ENCODE measurements around the gene DNAH7. TPM values are rescaled to one million over a fixed set of nuclear protein-coding genes. Genes with fewer than 3 reads are reported as not detected.

Gene DNAH7
- total and polyA plus RNA-seq, 2 of the 4 experiments (the other 2 are of a cell fraction), result 0.22 to 0.36 TPM

- Histone ChIP-seq H3K56ac (ENCODE audit: extremely low read depth, insufficient read depth, low read length) (no peak overlapping the region), H2AK5ac (ENCODE audit: low read depth, low read length) (no peak overlapping the region), H3K9ac (ENCODE audit: low read depth, low read length) (no peak overlapping the region), H4K20me1 (ENCODE audit: insufficient read depth, low read length) (no peaks in the 10 kb centered on the region), H2AK9ac (replicated peaks; ENCODE audit: low read depth, low read length, poor library complexity) (no peak overlapping the region), H3K23ac (ENCODE audit: low read depth, low read length) (no peak overlapping the region), H3K27me3 (ENCODE audit: control insufficient read depth, insufficient read depth, low read length) (no peaks in the 10 kb centered on the region), H3K4me3 (ENCODE audit: insufficient read depth, low read depth, low read length) (no peak overlapping the region), H4K8ac (ENCODE audit: low read depth in 2 of 2, low read length in 2 of 2) (no peak overlapping the region), H2BK5ac (ENCODE audit: low read depth, low read length, poor library complexity, severe bottlenecking) (no peak overlapping the region), H3K4me2 (ENCODE audit: low read depth, low read length) (no peak overlapping the region), H3K4me1 (ENCODE audit: control insufficient read depth, insufficient read depth, low read length) (peaks cover 3% of the 10 kb centered on the region), H3K27ac (ENCODE audit: insufficient read depth, low read length) (peak overlapping the region; percentile 94; the same call in 1 of the 2 replicates), H3K9me3 (ENCODE audit: control insufficient read depth, insufficient read depth, low read length) (no peaks in the 10 kb centered on the region), H3K36me3 (ENCODE audit: control insufficient read depth, insufficient read depth, low read length) (peaks cover 7% of the 10 kb centered on the region), H4K91ac (ENCODE audit: insufficient read depth, low read depth, low read length) (no peak overlapping the region), H2AFZ (replicated peaks; ENCODE audit: low read length, poor library complexity) (no peak overlapping the region), H2BK120ac (ENCODE audit: low read depth, low read length) (no peak overlapping the region), H3K79me1 (ENCODE audit: low read depth in 1 of 2, low read length in 2 of 2) (peaks cover 3 to 8% of the 10 kb centered on the region in 2 experiments; a peak in 2 of 4 replicates), H3K4ac (ENCODE audit: low read depth, low read length) (no peak overlapping the region), H3K9me1 (ENCODE audit: insufficient read depth, low read length) (no peaks in the 10 kb centered on the region; the same call in 1 of the 2 replicates), H3K18ac (ENCODE audit: low read depth, low read length) (peak overlapping the region; percentile 30), H3K14ac (replicated peaks; ENCODE audit: low read depth, low read length) (0 out of 2 replicates have a peak overlapping the region, but pooled peaks have one; percentile 24), H2BK20ac (ENCODE audit: low read depth, low read length) (peak overlapping the region; percentile 65; the same call in 1 of the 2 replicates), H2BK15ac (ENCODE audit: low read depth, low read length) (no peak overlapping the region), H4K5ac (ENCODE audit: low read depth, low read length) (peak overlapping the region; percentile 6; the same call in 1 of the 2 replicates)
- dilution Hi-C loops (cut with HindIII; ENCODE audit: low sequenced_read_pairs, unreplicated experiment) (no loop called here), intact Hi-C loops (cut with micrococcal nuclease) (no loop called here), in situ Hi-C loops (cut with MboI; ENCODE audit: low sequenced_read_pairs) (no loop called here)
- no peak for TF ChIP-seq CTCF (conservative IDR thresholded peaks at IDR 0.05; ENCODE audit: low read depth, low read length)
- no peak for TF ChIP-seq MXI1 (IDR thresholded peaks at IDR 0.05; ENCODE audit: borderline replicate concordance, low read depth, low read length)
- no peak for TF ChIP-seq RCOR1 (IDR thresholded peaks at IDR 0.05; ENCODE audit: insufficient replicate concordance, low read length)
- TF ChIP-seq RFX5 (IDR thresholded peaks at IDR 0.05; ENCODE audit: low read depth, low read length), result no peak
- no peak for TF ChIP-seq MAZ (IDR thresholded peaks at IDR 0.05; ENCODE audit: borderline replicate concordance, low read depth, low read length)
- TF ChIP-seq NFE2L2 (IDR thresholded peaks at IDR 0.05; ENCODE audit: low read depth, low read length), result no peak
- no peak for TF ChIP-seq USF2 (IDR thresholded peaks at IDR 0.05; ENCODE audit: low read depth, low read length)
- 100% methylated on average over 1 of the region's 5 CpGs; no CpG with 5 or more reads in 1 of the 2 experiments for WGBS, 2 experiments (ENCODE audit: extremely low coverage in 2 of 2, insufficient read length in 1 of 2)
- ChIA-PET POLR2A (ENCODE audit: unreplicated experiment) (no interaction called here), CTCF (no interaction called here)
- ATAC-seq (ENCODE audit: low read depth) (peak; percentile 53; the same call in 1 of the 2 replicates), DNase-seq (peak; percentile 56)
- BruUV-seq (replicated peaks), result no TSS peak
Observed at GRCh38 chr2:195737511-195738325, 330.9 kb downstream of the DNAH7 start.

Data from IMR-90 (cell line).